GM12878 (cell line): Measurements from ENCODE around the gene FNDC3A. TPM values are rescaled to one million over a fixed set of nuclear protein-coding genes. Genes with fewer than 3 reads are reported as not detected.

Source experiments
- ATAC-seq: fragments of 200-7000 bp; cut with Tn5 transposase; 3 replicates; pipeline ENCODE4 v1.9.1; 2020; ENCODE audit warnings: mild to moderate bottlenecking, moderate library complexity
- BruUV-seq: library from RNA; stranded (reverse); fragments of 400-500 nt; replicated peaks from 2 replicates; lab custom pipeline; 2021; lab: Mats Ljungman, UMichigan
- CTCF ChIA-PET: fragments of 300-600 bp; sonication (Branson Sonifier 250); formaldehyde crosslinking; extraction: SDS; loops from one replicate; lab custom pipeline; 2021; ENCODE audit warnings: inconsistent platforms; lab: Yijun Ruan, JAX
- POLR2A ChIA-PET: fragments of 350-600 bp; formaldehyde crosslinking; extraction: SDS; loops from one replicate; lab custom pipeline; 2021; ENCODE audit warnings: inconsistent platforms; lab: Charles Lee
- RAD21 ChIA-PET: fragments of 300-600 bp; sonication (Branson Sonifier 250); formaldehyde crosslinking; loops from one replicate; lab custom pipeline; 2023; ENCODE audit warnings: antibody characterized with exemption; ENCODE audit not compliant: unreplicated experiment; lab: Charles Lee
- SMC1A ChIA-PET: fragments of 300-600 bp; sonication (Branson Sonifier 250); formaldehyde crosslinking; loops from one replicate; lab custom pipeline; 2023; ENCODE audit not compliant: unreplicated experiment, uncharacterized antibody; lab: Charles Lee
- DNase-seq: peaks from one replicate; pipeline ENCODE4 v3.0.0-alpha.2; 2011; ENCODE audit warnings: low read depth, low spot score
- FAIRE-seq: peaks from 3 replicates; lab custom pipeline; 2011; peaks lifted over from hg19 to GRCh38; lab: Jason Lieb, UNC
- H2AFZ ChIP-seq: 2 replicates; pipeline ENCODE4 v1.6.0; 2011; ENCODE audit warnings: low read depth, low read length, control low read depth; ENCODE audit not compliant: control insufficient read depth
- H3K27ac ChIP-seq: 2 replicates; pipeline ENCODE4 v1.5.1; 2011; ENCODE audit warnings: control low read depth; ENCODE audit not compliant: control insufficient read depth, insufficient read depth
- H3K27me3 ChIP-seq, 2 experiments: replicated peaks in 1 of 2; 2 replicates each; pipeline versions ENCODE4 v1.6.0 to v1.6.1; 2011; ENCODE audit warnings: low read length in 1 of 2; ENCODE audit not compliant: control insufficient read depth in 2 of 2, insufficient read depth in 2 of 2
- H3K36me3 ChIP-seq, 2 experiments: 2 replicates each; pipeline ENCODE4 v1.5.1; 2011; ENCODE audit warnings: low read length in 1 of 2; ENCODE audit not compliant: control insufficient read depth in 2 of 2, insufficient read depth in 2 of 2
- H3K4me1 ChIP-seq: 2 replicates; pipeline ENCODE4 v1.6.1; 2011; ENCODE audit warnings: mild to moderate bottlenecking, low read length, moderate library complexity, mixed read lengths; ENCODE audit not compliant: control insufficient read depth, insufficient read depth
- H3K4me2 ChIP-seq: 2 replicates; pipeline ENCODE4 v1.6.0; 2011; ENCODE audit warnings: control low read depth; ENCODE audit not compliant: control insufficient read depth, insufficient read depth
- H3K4me3 ChIP-seq: fragments of 200-600 bp; sonication (generic); 2 replicates; pipeline ENCODE4 v1.5.1; 2016
- H3K79me2 ChIP-seq: 2 replicates; pipeline ENCODE4 v1.6.0; 2011; ENCODE audit warnings: low read length; ENCODE audit not compliant: control insufficient read depth, insufficient read depth
- H3K9ac ChIP-seq: 2 replicates; pipeline ENCODE4 v1.8.0; 2011; ENCODE audit warnings: low read length, control low read depth, mixed read lengths; ENCODE audit not compliant: control insufficient read depth, insufficient read depth
- H3K9me3 ChIP-seq: replicated peaks from 3 replicates; pipeline ENCODE4 v1.5.1; 2011; ENCODE audit warnings: mild to moderate bottlenecking, low read length; ENCODE audit not compliant: control insufficient read depth, insufficient read depth
- H4K20me1 ChIP-seq: 2 replicates; pipeline ENCODE4 v1.6.0; 2011; ENCODE audit not compliant: control insufficient read depth, insufficient read depth
- KDM1A ChIP-seq: fragments of 200-600 bp; sonication (generic); IDR thresholded peaks from 2 replicates; pipeline ENCODE4 v1.6.1; 2016; ENCODE audit warnings: borderline replicate concordance
- ZNF274 ChIP-seq: IDR thresholded peaks from one replicate; pipeline ENCODE4 v1.8.0; 2011; ENCODE audit not compliant: insufficient read length, insufficient read depth
- ZNF687 ChIP-seq: fragments of 450-650 bp; IDR thresholded peaks from 2 replicates; pipeline ENCODE4 v1.6.1; 2017; ENCODE audit warnings: mild to moderate bottlenecking, moderate library complexity
- WGBS: methylation state at CpG from one replicate; pipeline ENCODE4 v1.1.6; 2016; ENCODE audit warnings: low lambda C conversion rate; ENCODE audit not compliant: insufficient replicate concordance, insufficient coverage; ENCODE audit errors: missing lambda C conversion rate; 5-methylcytosine and 5-hydroxymethylcytosine counted together
- in situ Hi-C: fragments of 300-500 bp; cut with MboI; formaldehyde crosslinking; loops from 9 replicates; pipeline ENCODE4 v1.14.3; 2018; ENCODE audit warnings: mixed read lengths
- intact Hi-C: fragments of 100-400 bp; cut with micrococcal nuclease; formaldehyde crosslinking; loops from one replicate; pipeline ENCODE4 v1.14.2; 2022; ENCODE audit not compliant: unreplicated experiment
- polyA plus RNA-seq, 11 experiments: library from polyadenylated mRNA; depleted of rRNA in 4 of 11; unstranded in 6 of 11; stranded (reverse) in 5 of 11; fragments of >200 nt; fragmentation: Nextera tagmentation in 4 of 11; fragmentation: Illumina TruSeq in 1 of 11; extraction: Ambion mirVana in 4 of 11; extraction: Trizol in 1 of 11; gene quantifications; 1 replicate in 1 of 11; 2 replicates in 10 of 11; pipeline versions ENCODE4 v1.2.1 to v1.2.3, GENCODE V29; 2011 to 2016; ENCODE audit warnings: inconsistent platforms in 2 of 11, missing spikeins in 2 of 11, low read depth in 1 of 11
- total RNA-seq, 4 experiments: library from RNA; depleted of rRNA in 3 of 4; stranded (reverse); fragments of >200 nt in 3 of 4; fragmentation: Illumina TruSeq in 1 of 4; extraction: Trizol in 1 of 4; gene quantifications; 2 replicates each; pipeline versions ENCODE4 v1.2.1 to v1.2.3, GENCODE V29; 2013 to 2021

FNDC3A gene
- total and polyA plus RNA-seq, 10 of the 15 experiments (the other 5 are each of a cell fraction or from before 2014, with no cell fraction given), result 6.3 to 46.4 (median 22.8) TPM

- Histone ChIP-seq H3K27ac (no peak overlapping the region), H4K20me1 (no peaks in the 10 kb centered on the region), H3K9me3 (no peaks in the 10 kb centered on the region; the same call in 1 of the 3 replicates), H3K36me3 (no peaks in the 10 kb centered on the region; a peak in 2 of 4 replicates), H3K4me2 (no peak overlapping the region)
- ATAC-seq, result no peak
- no peak for TF ChIP-seq KDM1A
- no peak for TF ChIP-seq ZNF274
- no peak for TF ChIP-seq ZNF687
- TF ChIP-seq, all 136 proteins: peak for 0
- peak; percentile 7 for FAIRE-seq
- intact Hi-C loops, result no loop called here
- H3K27me3 ChIP-seq, result no peaks in the 10 kb centered on the region
- ChIA-PET POLR2A (no interaction called here), SMC1A (interaction anchor here (0.9 kb wide), 1 partner anchor 46 kb away, joined by 3 read pairs; no protein-coding TSS in a partner anchor), RAD21 (no interaction called here), CTCF (interaction anchor here (3.3 kb wide), 1 partner anchor 9 kb away, joined by 10 read pairs; no protein-coding TSS in a partner anchor)
- in situ Hi-C loops, result no loop called here
- no peaks in the 10 kb centered on the region; the same call in 1 of the 2 replicates for H3K79me2 ChIP-seq
- H3K4me3 ChIP-seq, result no peak overlapping the region
- 64% methylated on average over 3 of the region's 3 CpGs for WGBS
- DNase-seq, result no peak
- BruUV-seq, result no TSS peak
- no peak overlapping the region for H3K9ac ChIP-seq
- H3K4me1 ChIP-seq, result no peaks in the 10 kb centered on the region
- no peak overlapping the region for H2AFZ ChIP-seq
These were observed 68.3 kb downstream of the FNDC3A start for GRCh38 chr13:49044008-49044407.
